Loucy (cell line): ENCODE results near the gene MRPL39.

ENCODE experiments used
- CTCF ChIP-seq: fragments of 200-600 bp; sonication (generic); conservative IDR thresholded peaks from 2 replicates; pipeline ENCODE4 v1.5.1; 2014; ENCODE audit warnings: mild to moderate bottlenecking, antibody characterized with exemption, low read length
- EZH2phosphoT487 ChIP-seq: fragments of 200-600 bp; IDR thresholded peaks from 2 replicates; pipeline ENCODE4 v1.6.1; 2018; ENCODE audit warnings: antibody characterized with exemption, mild to moderate bottlenecking, moderate library complexity, borderline replicate concordance

GRCh38 chr21:25562660-25563059 is 44.6 kb downstream of the MRPL39 start:
- TF ChIP-seq CTCF (no peak), EZH2phosphoT487 (no peak)
